ENCODE measurements around the gene USP3.

DNA sequence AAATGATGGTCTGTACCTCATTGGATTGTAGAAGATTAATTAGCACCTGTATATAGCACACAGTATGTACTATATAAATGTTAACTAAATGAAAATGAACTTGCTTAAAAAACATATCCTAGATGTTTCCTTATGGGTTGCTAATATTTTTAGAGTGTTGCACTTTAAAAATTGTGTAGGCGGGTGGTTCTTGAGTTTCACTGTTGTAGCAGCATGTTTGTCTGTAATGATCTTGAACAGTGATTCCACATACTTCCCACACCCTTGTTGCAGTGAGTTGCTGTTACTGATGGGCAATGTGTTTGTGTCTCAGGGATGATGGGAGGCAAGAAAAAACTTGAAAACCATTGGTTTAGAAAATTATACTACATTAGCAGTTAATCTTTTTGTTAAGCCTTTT is 22.0 kb downstream of the USP3 start:
- TF ChIP-seq POLR2AphosphoS5 (IDR thresholded peaks at IDR 0.05): no peak
- TF ChIP-seq, protein P1, sequence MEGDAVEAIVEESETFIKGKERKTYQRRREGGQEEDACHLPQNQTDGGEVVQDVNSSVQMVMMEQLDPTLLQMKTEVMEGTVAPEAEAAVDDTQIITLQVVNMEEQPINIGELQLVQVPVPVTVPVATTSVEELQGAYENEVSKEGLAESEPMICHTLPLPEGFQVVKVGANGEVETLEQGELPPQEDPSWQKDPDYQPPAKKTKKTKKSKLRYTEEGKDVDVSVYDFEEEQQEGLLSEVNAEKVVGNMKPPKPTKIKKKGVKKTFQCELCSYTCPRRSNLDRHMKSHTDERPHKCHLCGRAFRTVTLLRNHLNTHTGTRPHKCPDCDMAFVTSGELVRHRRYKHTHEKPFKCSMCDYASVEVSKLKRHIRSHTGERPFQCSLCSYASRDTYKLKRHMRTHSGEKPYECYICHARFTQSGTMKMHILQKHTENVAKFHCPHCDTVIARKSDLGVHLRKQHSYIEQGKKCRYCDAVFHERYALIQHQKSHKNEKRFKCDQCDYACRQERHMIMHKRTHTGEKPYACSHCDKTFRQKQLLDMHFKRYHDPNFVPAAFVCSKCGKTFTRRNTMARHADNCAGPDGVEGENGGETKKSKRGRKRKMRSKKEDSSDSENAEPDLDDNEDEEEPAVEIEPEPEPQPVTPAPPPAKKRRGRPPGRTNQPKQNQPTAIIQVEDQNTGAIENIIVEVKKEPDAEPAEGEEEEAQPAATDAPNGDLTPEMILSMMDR (IDR thresholded peaks at IDR 0.05): no peak

Data from gastroesophageal sphincter (tissue), 3 donors.